SK-N-SH (cell line): ENCODE measurements around the gene THBS2. TPM values are rescaled to one million over a fixed set of nuclear protein-coding genes. Genes with fewer than 3 reads are reported as not detected.

ENCODE experiments used
- CTCF ChIA-PET: fragments of 300-600, 350-600 bp; formaldehyde crosslinking; extraction: SDS; loops from one replicate; lab custom pipeline; 2021; lab: Yijun Ruan, JAX
- POLR2A ChIA-PET: fragments of 350-600 bp; sonication (Branson Sonifier 250); formaldehyde crosslinking; extraction: SDS; loops from one replicate; lab custom pipeline; 2020; ENCODE audit warnings: antibody characterized with exemption, inconsistent platforms; lab: Yijun Ruan, JAX
- DNase-seq: peaks from one replicate; pipeline ENCODE4 v3.0.0; 2012
- H2AFZ ChIP-seq: fragments of 200-600 bp; sonication (generic); 2 replicates; pipeline ENCODE4 v1.8.1; 2016; ENCODE audit warnings: antibody characterized with exemption, mild to moderate bottlenecking, low read depth
- H3F3A ChIP-seq: fragments of 200-600 bp; sonication (generic); replicated peaks from 2 replicates; pipeline ENCODE3; 2016; ENCODE audit warnings: antibody characterized with exemption, mild to moderate bottlenecking; ENCODE audit not compliant: insufficient read depth
- H3K27ac ChIP-seq, 2 experiments: fragments of 200-500 bp in 1 of 2; fragments of 200-600 bp in 1 of 2; sonication (Bioruptor generic) in 1 of 2; sonication (generic), shearing (Covaris generic) in 1 of 2; 2 replicates each; pipeline versions ENCODE4 v1.5.1 to v1.6.1; 2014 to 2016; ENCODE audit warnings: low read depth in 2 of 2, inconsistent platforms in 1 of 2, low read length in 1 of 2, mild to moderate bottlenecking in 1 of 2, mixed read lengths in 1 of 2
- H3K27me3 ChIP-seq: fragments of 200-600 bp; sonication (generic), shearing (Covaris generic); 2 replicates; pipeline ENCODE4 v1.6.1; 2016; ENCODE audit warnings: mixed run types; ENCODE audit not compliant: insufficient read depth
- H3K36me3 ChIP-seq, 2 experiments: fragments of 200-500 bp in 1 of 2; fragments of 200-600 bp in 1 of 2; sonication (Bioruptor generic) in 1 of 2; sonication (generic) in 1 of 2; replicated peaks in 1 of 2; 2 replicates each; pipeline versions ENCODE3 to v1.5.1; 2014 to 2016; ENCODE audit warnings: low read length in 1 of 2, mild to moderate bottlenecking in 1 of 2; ENCODE audit not compliant: insufficient read depth in 2 of 2, control insufficient read depth in 1 of 2
- H3K4me1 ChIP-seq, 2 experiments: fragments of 200-500 bp in 1 of 2; fragments of 200-600 bp in 1 of 2; sonication (Bioruptor generic) in 1 of 2; sonication (generic), shearing (Covaris generic) in 1 of 2; 2 replicates each; pipeline versions ENCODE4 v1.5.1 to v1.6.1; 2014 to 2016; ENCODE audit warnings: low read depth in 1 of 2, low read length in 1 of 2, mixed run types in 1 of 2; ENCODE audit not compliant: insufficient read depth in 2 of 2, control insufficient read depth in 1 of 2
- H3K4me2 ChIP-seq: fragments of 200-600 bp; sonication (generic), shearing (Covaris generic); 2 replicates; pipeline ENCODE4 v1.6.1; 2017; ENCODE audit warnings: mixed run types
- H3K4me3 ChIP-seq, 2 experiments: fragments of 200-500 bp in 1 of 2; fragments of 200-600 bp in 1 of 2; sonication (Bioruptor generic) in 1 of 2; sonication (generic), shearing (Covaris generic) in 1 of 2; 2 replicates each; pipeline versions ENCODE4 v1.5.1 to v1.8.1; 2014 to 2016; ENCODE audit warnings: low read depth in 2 of 2, inconsistent platforms in 1 of 2, low read length in 1 of 2, mild to moderate bottlenecking in 1 of 2, mixed read lengths in 1 of 2, moderate library complexity in 1 of 2
- H3K79me2 ChIP-seq: fragments of 200-600 bp; sonication (generic); 2 replicates; pipeline ENCODE4 v1.8.1; 2017; ENCODE audit warnings: mild to moderate bottlenecking; ENCODE audit not compliant: insufficient read depth
- H3K9ac ChIP-seq: fragments of 200-600 bp; sonication (generic); 2 replicates; pipeline ENCODE4 v1.6.1; 2017; ENCODE audit warnings: mixed run types
- H3K9me2 ChIP-seq: fragments of 200-600 bp; sonication (generic); 2 replicates; pipeline ENCODE4 v1.6.1; 2017; ENCODE audit warnings: mixed run types
- H3K9me3 ChIP-seq: fragments of 200-600 bp; sonication (generic); 2 replicates; pipeline ENCODE4 v1.6.1; 2017; ENCODE audit warnings: mixed run types, mild to moderate bottlenecking, moderate library complexity
- H4K20me1 ChIP-seq: fragments of 200-600 bp; sonication (generic); 2 replicates; pipeline ENCODE4 v1.6.1; 2017; ENCODE audit warnings: mild to moderate bottlenecking, mixed run types; ENCODE audit not compliant: insufficient read depth
- CTCF ChIP-seq: fragments of 200-600 bp; sonication (generic); IDR thresholded peaks from 2 replicates; pipeline ENCODE4 v1.6.1; 2017; ENCODE audit warnings: antibody characterized with exemption, mild to moderate bottlenecking, moderate library complexity
- FOXJ3 ChIP-seq: sonication (generic); formaldehyde crosslinking; IDR thresholded peaks from 2 replicates; pipeline ENCODE4 v1.5.1; 2020; ENCODE audit warnings: mild to moderate bottlenecking, missing genetic modification reagents
- GATA2 ChIP-seq: sonication (generic); formaldehyde crosslinking; IDR thresholded peaks from 2 replicates; pipeline ENCODE4 v1.5.0; 2020; ENCODE audit warnings: mild to moderate bottlenecking, missing genetic modification reagents
- IRF3 ChIP-seq: fragments of 150-350 bp; IDR thresholded peaks from 2 replicates; pipeline ENCODE4 v1.6.1; 2016; ENCODE audit warnings: mild to moderate bottlenecking, low read depth, low read length
- MXI1 ChIP-seq: IDR thresholded peaks from 2 replicates; pipeline ENCODE4 v1.6.1; 2012; ENCODE audit warnings: mild to moderate bottlenecking, low read depth, low read length, improper control_type of control experiment
- NFIC ChIP-seq: IDR thresholded peaks from 2 replicates; pipeline ENCODE4 v1.4.0; 2012; ENCODE audit warnings: borderline replicate concordance
- PBX3 ChIP-seq: IDR thresholded peaks from 2 replicates; pipeline ENCODE4; 2012
- POLR2AphosphoS5 ChIP-seq: IDR thresholded peaks from 2 replicates; pipeline ENCODE4 v1.6.1; 2012; ENCODE audit warnings: low read depth, low read length
- REST ChIP-seq: IDR thresholded peaks from 2 replicates; pipeline ENCODE4 v1.6.1; 2012; ENCODE audit warnings: mild to moderate bottlenecking, low read depth, low read length, moderate library complexity
- RFX5 ChIP-seq: IDR thresholded peaks from 2 replicates; pipeline ENCODE4 v1.6.1; 2012; ENCODE audit warnings: mild to moderate bottlenecking, improper control_type of control experiment, low read length
- RXRA ChIP-seq: IDR thresholded peaks from 2 replicates; pipeline ENCODE4 v1.4.0; 2012; ENCODE audit warnings: low read depth, mild to moderate bottlenecking, borderline replicate concordance
- SIN3A ChIP-seq: IDR thresholded peaks from 2 replicates; pipeline ENCODE4 v1.6.1; 2012; ENCODE audit warnings: low read depth, mild to moderate bottlenecking, low read length, moderate library complexity, borderline replicate concordance
- SMC3 ChIP-seq: IDR thresholded peaks from 2 replicates; pipeline ENCODE4 v1.6.1; 2012; ENCODE audit warnings: low read depth, low read length, improper control_type of control experiment
- TAF1 ChIP-seq: IDR thresholded peaks from 2 replicates; pipeline ENCODE4 v1.6.1; 2012; ENCODE audit warnings: low read depth, mild to moderate bottlenecking, low read length, moderate library complexity, borderline replicate concordance
- TEAD4 ChIP-seq: IDR thresholded peaks from 2 replicates; pipeline ENCODE4 v1.4.0; 2012; ENCODE audit warnings: mild to moderate bottlenecking, borderline replicate concordance; ENCODE audit not compliant: insufficient read depth
- YY1 ChIP-seq: IDR thresholded peaks from 2 replicates; pipeline ENCODE4 v1.4.0; 2012; ENCODE audit warnings: low read depth, mild to moderate bottlenecking
- WGBS: methylation state at CpG from one replicate; pipeline ENCODE4 v1.1.6; 2017; ENCODE audit warnings: low lambda C conversion rate; 5-methylcytosine and 5-hydroxymethylcytosine counted together
- polyA plus RNA-seq, 3 experiments: library from polyadenylated mRNA; depleted of rRNA; stranded (reverse); fragments of >200 nt; gene quantifications; 2 replicates each; pipeline ENCODE4 v1.2.3, GENCODE V29; 2012

THBS2 gene
- polyA plus RNA-seq, 1 of the 3 experiments (the other 2 are of a cell fraction) = 166 TPM

- TF ChIP-seq RFX5 (no peak), SIN3A (no peak), POLR2AphosphoS5 (peak; percentile 81; the same call in 1 of the 2 replicates), PBX3 (peak; percentile 97), RXRA (peak; percentile 95), TAF1 (no peak), CTCF (no peak), IRF3 (no peak), MXI1 (no peak), GATA2 (CRISPR knock-in tag) (no peak), NFIC (peak; percentile 80), TEAD4 (peak; percentile 90), YY1 (peak; percentile 73; the same call in 1 of the 2 replicates), SMC3 (no peak), FOXJ3 (no peak)
- TF ChIP-seq, all 33 proteins: peak for 16
These were observed 38.9 kb upstream of the THBS2 start (continued) for GRCh38 chr6:169292338-169293124.

- CTCF ChIA-PET = no interaction called here
- 73% methylated on average over 14 of the region's 14 CpGs for WGBS
- Histone ChIP-seq H3K27me3 (no peaks in the 10 kb centered on the region), H3F3A (peaks cover 11% of the 10 kb centered on the region), H3K9me2 (no peaks in the 10 kb centered on the region), H3K4me3 (no peak overlapping the region), H3K4me2 (peak overlapping the region; percentile 75), H3K36me3 (no peaks in the 10 kb centered on the region), H4K20me1 (no peaks in the 10 kb centered on the region), H3K79me2 (no peaks in the 10 kb centered on the region), H3K4me1 (peaks cover 0 to 17% of the 10 kb centered on the region in 2 experiments; a peak in 3 of 4 replicates), H2AFZ (peak overlapping the region; percentile 64; the same call in 1 of the 2 replicates), H3K27ac (peak overlapping the region; percentile 64 to 80; a peak in 3 of 4 replicates), H3K9ac (peak overlapping the region; percentile 27; the same call in 1 of the 2 replicates), H3K9me3 (0 out of 2 replicates have a peak, but pooled peaks cover 9% of the 10 kb centered on the region)
- POLR2A ChIA-PET = no interaction called here
- DNase-seq = no peak
- TF ChIP-seq REST (peak; percentile 24; the same call in 1 of the 2 replicates), TAF1 (no peak)
These were observed 38.1 kb upstream of the THBS2 start for GRCh38 chr6:169291646-169292337.
